Tibial nerve (tissue), 4 donors: ENCODE measurements around the gene NCOA7. TPM values are rescaled to one million over a fixed set of nuclear protein-coding genes. Genes with fewer than 3 reads are reported as not detected.

Experiments used
- DNase-seq, 2 donors: peaks; one replicate each; pipeline ENCODE4 v3.0.0-alpha.2; 2019; ENCODE audit warnings: low spot score in 2 of 2
- H3K27ac ChIP-seq, 4 donors: fragments of 200-600 bp; sonication (generic) in 3 of 4; one replicate each; pipeline ENCODE4 v1.5.1; 2017 to 2019; ENCODE audit warnings: mild to moderate bottlenecking in 1 of 4
- H3K27me3 ChIP-seq, 2 donors: fragments of 200-600 bp; sonication (generic) in 1 of 2; one replicate each; pipeline versions ENCODE4 v1.5.1 to v1.6.0; 2017 to 2019
- H3K36me3 ChIP-seq, 3 donors: fragments of 200-600 bp; sonication (generic); one replicate each; pipeline ENCODE4 v1.5.1; 2018 to 2019
- H3K4me1 ChIP-seq, 4 donors: fragments of 200-600 bp; sonication (generic) in 3 of 4; one replicate each; pipeline ENCODE4 v1.5.1; 2017 to 2019
- H3K4me3 ChIP-seq, 4 donors: fragments of 200-600 bp; sonication (generic) in 3 of 4; one replicate each; pipeline ENCODE4 v1.5.1; 2017 to 2019; ENCODE audit warnings: mild to moderate bottlenecking in 1 of 4, moderate library complexity in 1 of 4
- H3K9me3 ChIP-seq, 4 donors: fragments of 200-600 bp; sonication (generic) in 3 of 4; one replicate each; pipeline ENCODE4 v1.5.1; 2017 to 2019
- EP300 ChIP-seq, 2 donors: sonication (generic); formaldehyde crosslinking; IDR thresholded peaks; one replicate each; pipeline ENCODE4 v1.6.1; 2017; ENCODE audit warnings: antibody characterized with exemption in 2 of 2, mild to moderate bottlenecking in 1 of 2
- POLR2A ChIP-seq, 2 donors: fragments of 450-650 bp; IDR thresholded peaks; one replicate each; pipeline ENCODE4 v1.6.1; 2017; ENCODE audit warnings: antibody characterized with exemption in 2 of 2, mild to moderate bottlenecking in 2 of 2, moderate library complexity in 2 of 2
- WGBS, 2 donors: methylation state at CpG; one replicate each; pipeline ENCODE4 v1.1.5; 2018; 5-methylcytosine and 5-hydroxymethylcytosine counted together
- total RNA-seq, 4 donors: library from RNA; depleted of rRNA; stranded (reverse); fragments of >200 nt; gene quantifications; one replicate each; pipeline ENCODE4 v1.1.0, GENCODE V29; 2016
- TF ChIP-seq, protein P1 (sequence below), 5 experiments: fragments of 200-600 bp in 3 of 5; fragments of 450-650 bp in 2 of 5; sonication (generic) in 3 of 5; IDR thresholded peaks; one replicate each; pipeline ENCODE4 v1.5.1; 2016 to 2019; ENCODE audit warnings: antibody characterized with exemption in 5 of 5, mild to moderate bottlenecking in 3 of 5, moderate library complexity in 2 of 5

NCOA7 gene
- total RNA-seq, 4 donors from 2014 or later, result 38.7 to 86.7 (median 59.7) TPM

DNA sequence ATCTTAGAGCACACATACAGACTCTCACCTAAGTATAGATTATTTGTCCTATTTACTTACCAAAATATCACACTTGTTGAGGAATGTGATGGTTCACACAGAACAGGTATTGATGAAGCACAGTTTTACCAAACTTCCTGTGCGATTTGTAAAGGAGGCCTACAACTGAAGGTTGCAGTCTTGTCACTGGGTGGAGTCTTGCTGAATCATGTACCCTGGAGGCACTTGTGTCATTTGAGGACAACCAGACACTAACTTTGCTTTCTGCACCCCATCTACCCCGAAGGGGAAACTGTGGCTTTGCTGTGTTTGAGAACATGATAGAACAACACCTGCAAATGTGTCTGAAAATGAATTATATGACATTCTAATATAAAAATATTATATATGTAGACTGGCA, 133.4 kb downstream of the NCOA7 start:
- H3K27me3 ChIP-seq, result no peaks in the 10 kb centered on the region
- no peak for DNase-seq
- H3K36me3 ChIP-seq, result peaks cover 0 to 74% (median 16%) of the 10 kb centered on the region in 3 donors
- H3K9me3 ChIP-seq, result no peaks in the 10 kb centered on the region
- 62 to 85% methylated on average over 2 of the region's 2 CpGs for whole genome bisulfite sequencing, 2 donors
- no peak for TF ChIP-seq POLR2A (IDR thresholded peaks at IDR 0.05)
- TF ChIP-seq, protein P1, sequence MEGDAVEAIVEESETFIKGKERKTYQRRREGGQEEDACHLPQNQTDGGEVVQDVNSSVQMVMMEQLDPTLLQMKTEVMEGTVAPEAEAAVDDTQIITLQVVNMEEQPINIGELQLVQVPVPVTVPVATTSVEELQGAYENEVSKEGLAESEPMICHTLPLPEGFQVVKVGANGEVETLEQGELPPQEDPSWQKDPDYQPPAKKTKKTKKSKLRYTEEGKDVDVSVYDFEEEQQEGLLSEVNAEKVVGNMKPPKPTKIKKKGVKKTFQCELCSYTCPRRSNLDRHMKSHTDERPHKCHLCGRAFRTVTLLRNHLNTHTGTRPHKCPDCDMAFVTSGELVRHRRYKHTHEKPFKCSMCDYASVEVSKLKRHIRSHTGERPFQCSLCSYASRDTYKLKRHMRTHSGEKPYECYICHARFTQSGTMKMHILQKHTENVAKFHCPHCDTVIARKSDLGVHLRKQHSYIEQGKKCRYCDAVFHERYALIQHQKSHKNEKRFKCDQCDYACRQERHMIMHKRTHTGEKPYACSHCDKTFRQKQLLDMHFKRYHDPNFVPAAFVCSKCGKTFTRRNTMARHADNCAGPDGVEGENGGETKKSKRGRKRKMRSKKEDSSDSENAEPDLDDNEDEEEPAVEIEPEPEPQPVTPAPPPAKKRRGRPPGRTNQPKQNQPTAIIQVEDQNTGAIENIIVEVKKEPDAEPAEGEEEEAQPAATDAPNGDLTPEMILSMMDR (IDR thresholded peaks at IDR 0.05), result no peak
- TF ChIP-seq EP300 (IDR thresholded peaks at IDR 0.05), result no peak
- H3K4me1 ChIP-seq, result peaks cover 0 to 14% (median 0%) of the 10 kb centered on the region in 4 donors
- no peak overlapping the region for H3K4me3 ChIP-seq
- H3K27ac ChIP-seq, result no peak overlapping the region

DNA sequence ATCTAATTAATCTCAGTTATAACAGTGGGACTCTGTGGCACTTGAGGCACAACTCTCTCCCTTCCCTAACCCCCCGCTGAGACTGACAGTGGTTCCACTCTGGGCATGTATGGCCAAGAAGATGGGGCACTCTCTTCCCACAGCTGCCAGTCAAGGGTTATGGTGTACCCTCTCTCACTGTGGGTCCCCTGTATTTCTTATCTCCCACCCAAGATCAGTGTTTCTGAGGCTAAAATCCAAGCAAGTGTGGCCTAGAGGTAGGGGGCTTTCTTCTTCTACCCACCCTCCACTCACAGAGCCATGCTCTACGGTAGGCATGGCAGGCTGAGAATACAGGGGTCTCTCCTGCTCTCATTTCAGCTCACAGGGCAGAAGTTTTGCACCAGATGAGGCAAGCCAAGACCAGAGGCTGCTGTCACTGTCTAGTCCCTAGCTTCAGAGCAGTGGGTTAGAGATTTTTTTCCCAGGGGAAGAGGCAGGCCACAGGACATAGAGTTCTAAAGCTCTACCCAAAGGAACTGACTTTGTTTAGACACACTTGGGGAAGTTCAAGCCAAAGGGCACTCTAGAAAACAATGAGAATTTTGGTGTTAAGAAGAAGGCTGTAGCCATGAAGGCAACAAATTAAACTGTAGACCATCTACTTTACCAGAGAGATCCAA, 134.1 kb downstream of the NCOA7 start:
- H3K27ac ChIP-seq, result no peak overlapping the region
- 85 to 100% methylated on average over 2 of the region's 2 CpGs for WGBS, 2 donors
- no peaks in the 10 kb centered on the region for H3K27me3 ChIP-seq
- H3K9me3 ChIP-seq, result no peaks in the 10 kb centered on the region
- no peak for DNase-seq
- peaks cover 0 to 77% (median 16%) of the 10 kb centered on the region in 3 donors for H3K36me3 ChIP-seq
- peaks cover 0 to 7% (median 0%) of the 10 kb centered on the region in 4 donors for H3K4me1 ChIP-seq
- no peak overlapping the region for H3K4me3 ChIP-seq
- TF ChIP-seq EP300 (IDR thresholded peaks at IDR 0.05) (no peak), POLR2A (IDR thresholded peaks at IDR 0.05) (no peak)
- TF ChIP-seq, protein P1 (IDR thresholded peaks at IDR 0.05), result no peak

DNA sequence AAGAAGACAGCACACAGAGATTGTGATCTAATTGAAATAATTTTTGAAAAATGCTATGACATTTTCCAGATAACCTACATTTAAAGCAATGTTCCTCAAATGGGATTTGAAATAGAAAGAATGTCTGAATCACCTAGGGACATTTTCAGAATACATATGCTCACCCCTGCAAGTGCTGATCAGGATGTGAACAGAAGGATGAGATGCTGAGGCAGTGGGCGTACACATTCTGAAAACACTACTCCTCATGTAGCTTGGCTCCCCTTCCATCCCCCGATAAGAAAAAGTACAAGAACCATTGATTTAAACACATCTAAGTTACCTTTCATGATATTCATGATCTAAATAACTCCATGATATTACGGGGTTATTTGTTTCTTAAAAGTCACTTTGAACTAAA, 136.0 kb downstream of the NCOA7 start:
- H3K27me3 ChIP-seq, result no peaks in the 10 kb centered on the region
- H3K9me3 ChIP-seq, result no peaks in the 10 kb centered on the region
- DNase-seq, result no peak
- TF ChIP-seq POLR2A (IDR thresholded peaks at IDR 0.05) (no peak), EP300 (IDR thresholded peaks at IDR 0.05) (no peak)
- TF ChIP-seq, protein P1 (IDR thresholded peaks at IDR 0.05), result no peak
- no peak overlapping the region for H3K27ac ChIP-seq
- no peak overlapping the region for H3K4me3 ChIP-seq
- peaks cover 0 to 4% (median 0%) of the 10 kb centered on the region in 4 donors for H3K4me1 ChIP-seq
- peaks cover 3 to 80% (median 16%) of the 10 kb centered on the region in 3 donors for H3K36me3 ChIP-seq
- WGBS, 2 donors, result 93 to 96% methylated on average over 3 of the region's 3 CpGs

DNA sequence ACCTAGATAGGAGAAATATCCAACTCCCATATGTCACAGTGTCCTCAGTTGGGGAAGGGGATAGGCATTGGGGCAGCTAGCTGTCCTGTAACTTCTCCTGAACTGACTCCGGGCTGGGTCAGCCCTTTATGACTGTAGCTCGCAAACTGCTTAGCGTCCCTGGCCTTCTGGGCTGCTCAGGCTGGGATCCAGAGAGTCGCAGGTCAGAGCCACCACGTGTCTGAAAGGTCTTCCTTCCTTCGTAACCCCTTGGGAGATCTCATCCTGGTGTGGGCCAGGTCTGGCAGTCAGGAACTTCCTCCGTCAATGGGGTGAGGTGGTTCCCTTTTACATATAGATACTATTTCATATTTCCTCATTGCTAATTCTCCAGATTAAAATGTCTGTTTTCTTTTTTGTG, 137.0 kb downstream of the NCOA7 start:
- DNase-seq, result no peak
- Histone ChIP-seq H3K9me3 (no peaks in the 10 kb centered on the region), H3K27ac (no peak overlapping the region), H3K4me3 (no peak overlapping the region), H3K27me3 (no peaks in the 10 kb centered on the region), H3K36me3 (peaks cover 3 to 72% (median 16%) of the 10 kb centered on the region in 3 donors), H3K4me1 (peaks cover 0 to 4% (median 0%) of the 10 kb centered on the region in 4 donors)
- no peak for TF ChIP-seq POLR2A (IDR thresholded peaks at IDR 0.05)
- TF ChIP-seq EP300 (IDR thresholded peaks at IDR 0.05), result no peak
- TF ChIP-seq, protein P1 (IDR thresholded peaks at IDR 0.05), result no peak
- 61% methylated on average over 7 of the region's 7 CpGs for WGBS, 2 donors

DNA sequence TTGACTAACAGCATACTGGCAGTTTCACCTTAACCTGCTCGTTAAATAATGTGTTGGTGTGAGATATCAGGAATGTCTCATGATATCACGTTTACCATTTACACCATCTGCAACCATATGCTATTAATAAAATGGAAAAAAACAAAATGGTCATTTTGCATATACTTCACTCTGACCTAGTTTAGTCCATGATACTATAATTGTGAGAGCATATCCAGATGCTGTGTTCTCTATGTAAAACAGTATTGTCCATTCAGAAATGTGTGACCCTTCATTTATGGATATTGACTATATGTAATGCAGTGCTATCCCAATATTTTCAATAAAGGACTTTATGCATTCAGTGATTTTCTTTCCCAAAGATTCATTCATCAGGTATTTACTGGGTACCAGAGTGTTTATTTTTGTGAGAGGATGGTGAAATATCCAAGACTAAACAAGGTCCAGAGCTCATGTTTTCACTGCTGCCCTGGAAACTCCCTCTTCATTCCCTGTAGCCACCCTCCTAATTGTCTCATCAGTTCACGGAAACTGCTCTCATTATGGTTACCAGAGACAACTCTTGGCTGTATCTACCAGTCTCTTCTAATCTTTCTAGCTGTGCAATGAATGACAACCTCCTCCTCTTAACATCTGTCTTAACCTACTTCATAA, 140.1 kb downstream of the NCOA7 start:
- H3K36me3 ChIP-seq, result peaks cover 3 to 41% (median 6%) of the 10 kb centered on the region in 3 donors
- H3K27ac ChIP-seq, result no peak overlapping the region
- H3K4me3 ChIP-seq, result no peak overlapping the region
- peaks cover 0 to 2% (median 0%) of the 10 kb centered on the region in 4 donors for H3K9me3 ChIP-seq
- H3K27me3 ChIP-seq, result no peaks in the 10 kb centered on the region
- no peak for TF ChIP-seq EP300 (IDR thresholded peaks at IDR 0.05)
- TF ChIP-seq, protein P1 (IDR thresholded peaks at IDR 0.05), result no peak
- no peak for TF ChIP-seq POLR2A (IDR thresholded peaks at IDR 0.05)
- H3K4me1 ChIP-seq, result no peaks in the 10 kb centered on the region
- 91 to 93% methylated on average over 3 of the region's 3 CpGs for WGBS, 2 donors
- no peak for DNase-seq
